HEK293 (cell line): ENCODE data around the gene CDC42EP3.

Experiments
- PRDM1 ChIP-seq: fragments of 450-650 bp; formaldehyde crosslinking; IDR thresholded peaks from 2 replicates; pipeline ENCODE4; 2016; ENCODE audit warnings: missing biosample characterization, missing genetic modification characterization
- YY2 ChIP-seq: fragments of 450-650 bp; formaldehyde crosslinking; IDR thresholded peaks from 2 replicates; pipeline ENCODE4 v1.5.1; 2016; ENCODE audit warnings: missing biosample characterization, missing genetic modification characterization
- ZBTB17 ChIP-seq: fragments of 450-650 bp; formaldehyde crosslinking; IDR thresholded peaks from 2 replicates; pipeline ENCODE4 v1.5.1; 2016; ENCODE audit warnings: missing biosample characterization, missing genetic modification characterization
- TF ChIP-seq, protein P1 (sequence below): fragments of 450-650 bp; IDR thresholded peaks from 2 replicates; pipeline ENCODE4 v1.5.1; 2018; ENCODE audit warnings: missing biosample characterization, missing genetic modification characterization
- TF ChIP-seq, protein P2 (sequence below): fragments of 450-650 bp; formaldehyde crosslinking; IDR thresholded peaks from 2 replicates; pipeline ENCODE4 v1.5.1; 2016; ENCODE audit warnings: missing biosample characterization, missing genetic modification characterization

DNA sequence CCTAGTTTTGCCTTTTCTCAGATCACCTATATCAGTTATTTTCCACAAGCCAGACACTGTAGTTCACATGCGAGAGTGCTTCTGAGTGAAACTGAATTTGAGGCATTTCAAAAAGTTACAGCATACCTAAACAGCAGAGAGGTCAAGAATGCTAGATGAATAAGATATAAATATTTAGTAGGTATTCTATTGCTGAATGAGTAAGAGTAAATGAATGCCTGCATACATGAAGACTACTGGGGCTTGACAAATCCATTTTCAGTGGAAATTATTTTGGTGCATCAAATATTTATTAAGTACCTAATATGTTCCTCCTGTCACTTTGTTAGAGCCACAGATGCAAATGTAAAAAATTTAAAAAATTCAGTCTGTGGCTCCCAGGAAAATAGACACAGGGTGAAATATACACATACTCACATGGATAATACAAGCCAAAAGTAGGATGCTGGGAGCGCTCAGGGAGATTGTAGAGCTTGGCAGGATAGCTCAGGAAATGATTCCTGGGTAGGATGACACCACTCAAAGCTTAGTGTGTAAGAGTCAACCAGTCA, 27.6 kb upstream of the CDC42EP3 start:
- TF ChIP-seq YY2 (tag by site-specific recombination) (no peak), ZBTB17 (no peak), PRDM1 (no peak)
- TF ChIP-seq, protein P1, sequence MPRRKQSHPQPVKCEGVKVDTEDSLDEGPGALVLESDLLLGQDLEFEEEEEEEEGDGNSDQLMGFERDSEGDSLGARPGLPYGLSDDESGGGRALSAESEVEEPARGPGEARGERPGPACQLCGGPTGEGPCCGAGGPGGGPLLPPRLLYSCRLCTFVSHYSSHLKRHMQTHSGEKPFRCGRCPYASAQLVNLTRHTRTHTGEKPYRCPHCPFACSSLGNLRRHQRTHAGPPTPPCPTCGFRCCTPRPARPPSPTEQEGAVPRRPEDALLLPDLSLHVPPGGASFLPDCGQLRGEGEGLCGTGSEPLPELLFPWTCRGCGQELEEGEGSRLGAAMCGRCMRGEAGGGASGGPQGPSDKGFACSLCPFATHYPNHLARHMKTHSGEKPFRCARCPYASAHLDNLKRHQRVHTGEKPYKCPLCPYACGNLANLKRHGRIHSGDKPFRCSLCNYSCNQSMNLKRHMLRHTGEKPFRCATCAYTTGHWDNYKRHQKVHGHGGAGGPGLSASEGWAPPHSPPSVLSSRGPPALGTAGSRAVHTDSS (tag by site-specific recombination) = no peak
- TF ChIP-seq, protein P2, sequence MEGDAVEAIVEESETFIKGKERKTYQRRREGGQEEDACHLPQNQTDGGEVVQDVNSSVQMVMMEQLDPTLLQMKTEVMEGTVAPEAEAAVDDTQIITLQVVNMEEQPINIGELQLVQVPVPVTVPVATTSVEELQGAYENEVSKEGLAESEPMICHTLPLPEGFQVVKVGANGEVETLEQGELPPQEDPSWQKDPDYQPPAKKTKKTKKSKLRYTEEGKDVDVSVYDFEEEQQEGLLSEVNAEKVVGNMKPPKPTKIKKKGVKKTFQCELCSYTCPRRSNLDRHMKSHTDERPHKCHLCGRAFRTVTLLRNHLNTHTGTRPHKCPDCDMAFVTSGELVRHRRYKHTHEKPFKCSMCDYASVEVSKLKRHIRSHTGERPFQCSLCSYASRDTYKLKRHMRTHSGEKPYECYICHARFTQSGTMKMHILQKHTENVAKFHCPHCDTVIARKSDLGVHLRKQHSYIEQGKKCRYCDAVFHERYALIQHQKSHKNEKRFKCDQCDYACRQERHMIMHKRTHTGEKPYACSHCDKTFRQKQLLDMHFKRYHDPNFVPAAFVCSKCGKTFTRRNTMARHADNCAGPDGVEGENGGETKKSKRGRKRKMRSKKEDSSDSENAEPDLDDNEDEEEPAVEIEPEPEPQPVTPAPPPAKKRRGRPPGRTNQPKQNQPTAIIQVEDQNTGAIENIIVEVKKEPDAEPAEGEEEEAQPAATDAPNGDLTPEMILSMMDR (tag by site-specific recombination) = no peak
